K562 (cell line): ENCODE measurements around the gene DMAC2. TPM values are rescaled to one million over a fixed set of nuclear protein-coding genes. Genes with fewer than 3 reads are reported as not detected.

ENCODE experiments used
- ATAC-seq: fragments of 200-7000 bp; cut with Tn5 transposase; 3 replicates; pipeline ENCODE4 v1.9.1; 2020; ENCODE audit warnings: moderate library complexity
- BruUV-seq: library from RNA; stranded (reverse); fragments of 400-500 nt; replicated peaks from 2 replicates; lab custom pipeline; 2021; lab: Mats Ljungman, UMichigan
- CTCF ChIA-PET: fragments of 300-600 bp; formaldehyde crosslinking; extraction: SDS; loops from one replicate; lab custom pipeline; 2021; ENCODE audit warnings: low intra/inter-chr PET ratio; lab: Yijun Ruan, JAX
- POLR2A ChIA-PET: fragments of 300-600, 350-650 bp; sonication (Branson Sonifier 250); formaldehyde crosslinking; extraction: SDS; loops from one replicate; lab custom pipeline; 2021; ENCODE audit warnings: antibody characterized with exemption, inconsistent platforms; lab: Yijun Ruan, JAX
- DNase-seq, 4 experiments: peaks; one replicate each; pipeline versions ENCODE4 v3.0.0 to v3.0.0-alpha.2; 2011 to 2018; ENCODE audit warnings: low spot score in 3 of 4, mixed read lengths in 3 of 4; ENCODE audit errors: extremely low read depth in 1 of 4
- FAIRE-seq: peaks from 2 replicates; lab custom pipeline; 2011; peaks lifted over from hg19 to GRCh38; lab: Jason Lieb, UNC
- H2AFZ ChIP-seq: 2 replicates; pipeline ENCODE4 v1.6.0; 2011; ENCODE audit warnings: low read depth, low read length, control low read depth, inconsistent platforms
- H3K27ac ChIP-seq: fragments of 200-600 bp; 3 replicates; pipeline ENCODE4 v1.8.0; 2011; ENCODE audit warnings: low read depth, mild to moderate bottlenecking, control low read depth, inconsistent platforms, low read length, moderate library complexity, mixed read lengths; ENCODE audit errors: extremely low read depth
- H3K27me3 ChIP-seq, 2 experiments: fragments of 300-600 bp in 1 of 2; 2 replicates in 1 of 2; 3 replicates in 1 of 2; pipeline versions ENCODE4 v1.6.0 to v1.8.0; 2011; ENCODE audit warnings: inconsistent platforms in 2 of 2, low read length in 2 of 2, mild to moderate bottlenecking in 1 of 2, mixed read lengths in 1 of 2, moderate library complexity in 1 of 2; ENCODE audit not compliant: control insufficient read depth in 2 of 2, insufficient read depth in 2 of 2
- H3K36me3 ChIP-seq: fragments of 300-600 bp; 3 replicates; pipeline ENCODE4 v1.8.0; 2011; ENCODE audit warnings: mild to moderate bottlenecking, low read length, inconsistent platforms; ENCODE audit not compliant: control insufficient read depth, insufficient read depth
- H3K4me1 ChIP-seq, 2 experiments: fragments of 200-600 bp in 1 of 2; replicated peaks in 1 of 2; 2 replicates in 1 of 2; 3 replicates in 1 of 2; pipeline versions ENCODE4 v1.5.1 to v1.8.0; 2011; ENCODE audit warnings: inconsistent platforms in 2 of 2, low read length in 2 of 2, mild to moderate bottlenecking in 1 of 2, mixed read lengths in 1 of 2, moderate library complexity in 1 of 2; ENCODE audit not compliant: control insufficient read depth in 2 of 2, insufficient read depth in 2 of 2
- H3K4me2 ChIP-seq: 2 replicates; pipeline ENCODE4 v1.6.1; 2011; ENCODE audit warnings: low read length, control low read depth, inconsistent platforms, mixed read lengths; ENCODE audit not compliant: insufficient read depth
- H3K4me3 ChIP-seq: fragments of 200-600 bp; sonication (generic), shearing (Covaris generic); 2 replicates; pipeline ENCODE4 v1.5.1; 2016; ENCODE audit warnings: control low read depth, inconsistent platforms
- H3K79me2 ChIP-seq: fragments of 200-600 bp; 3 replicates; pipeline ENCODE4 v1.8.0; 2011; ENCODE audit warnings: low read length, inconsistent platforms; ENCODE audit not compliant: control insufficient read depth, insufficient read depth
- H3K9ac ChIP-seq, 2 experiments: 2 replicates each; pipeline versions ENCODE4 v1.6.0 to v1.6.1; 2011; ENCODE audit warnings: low read depth in 2 of 2, low read length in 2 of 2, control low read depth in 1 of 2, inconsistent platforms in 1 of 2, mild to moderate bottlenecking in 1 of 2, mixed read lengths in 1 of 2; ENCODE audit not compliant: insufficient read depth in 1 of 2
- H3K9me1 ChIP-seq: one replicate; pipeline ENCODE4 v1.6.0; 2011; ENCODE audit warnings: inconsistent platforms, mild to moderate bottlenecking, low read length, moderate library complexity; ENCODE audit not compliant: control insufficient read depth, insufficient read depth
- H3K9me3 ChIP-seq: replicated peaks from 2 replicates; pipeline ENCODE4 v1.5.1; 2011; ENCODE audit warnings: low read depth, low read length, inconsistent platforms; ENCODE audit not compliant: control insufficient read depth, insufficient read depth
- H4K20me1 ChIP-seq: replicated peaks from 2 replicates; pipeline ENCODE4 v1.6.1; 2011; ENCODE audit warnings: low read length, inconsistent platforms, mixed read lengths; ENCODE audit not compliant: control insufficient read depth, insufficient read depth
- CREB3L1 ChIP-seq: fragments of 450-650 bp; IDR thresholded peaks from 2 replicates; pipeline ENCODE4 v1.6.1; 2014; ENCODE audit warnings: low read depth, mild to moderate bottlenecking, moderate library complexity, borderline replicate concordance
- GTF2A2 ChIP-seq: IDR thresholded peaks from 2 replicates; pipeline ENCODE4 v1.6.1; 2016; ENCODE audit warnings: mild to moderate bottlenecking, missing genetic modification characterization, missing compliant biosample characterization
- KLF1 ChIP-seq: fragments of 450-650 bp; IDR thresholded peaks from 2 replicates; pipeline ENCODE4 v1.6.1; 2016; ENCODE audit warnings: missing genetic modification characterization, missing compliant biosample characterization
- MAFG ChIP-seq: fragments of 450-650 bp; conservative IDR thresholded peaks from 2 replicates; pipeline ENCODE4 v1.6.1; 2016; ENCODE audit warnings: missing genetic modification characterization, missing compliant biosample characterization
- MECOM ChIP-seq: fragments of 250-450 bp; sonication (Bioruptor Pico); IDR thresholded peaks from 2 replicates; pipeline ENCODE4 v1.8.0; 2022; ENCODE audit warnings: inconsistent platforms
- POU5F1 ChIP-seq: fragments of 150-350 bp; IDR thresholded peaks from 2 replicates; pipeline ENCODE4 v1.6.1; 2014; ENCODE audit warnings: borderline replicate concordance, low read length, low read depth, mild to moderate bottlenecking; ENCODE audit not compliant: partially characterized antibody
- SAFB ChIP-seq: fragments of 200-400 bp; formaldehyde crosslinking; IDR thresholded peaks from 2 replicates; pipeline ENCODE4 v1.6.1; 2017; ENCODE audit warnings: low read depth, low read length, borderline replicate concordance
- TCF3 ChIP-seq: sonication (generic); formaldehyde crosslinking; IDR thresholded peaks from 2 replicates; pipeline ENCODE4 v1.4.0; 2020; ENCODE audit warnings: mild to moderate bottlenecking, missing genetic modification reagents
- TSC22D4 ChIP-seq: fragments of 450-650 bp; IDR thresholded peaks from 2 replicates; pipeline ENCODE4 v1.6.1; 2016; ENCODE audit warnings: missing genetic modification characterization, missing biosample characterization, control low read depth
- ZNF133 ChIP-seq: fragments of 250-450 bp; sonication (Bioruptor Pico); IDR thresholded peaks from 2 replicates; pipeline ENCODE4 v1.4.0; 2020; ENCODE audit warnings: mild to moderate bottlenecking
- ZNF175 ChIP-seq: fragments of 200-800 bp; sonication (Bioruptor generic); IDR thresholded peaks from 2 replicates; pipeline ENCODE4 v1.6.1; 2016; ENCODE audit warnings: low read depth, mild to moderate bottlenecking, missing genetic modification characterization, missing compliant biosample characterization
- WGBS: fragments of 100-300 bp; shearing (Covaris generic); methylation state at CpG from one replicate; pipeline ENCODE4 v1.1.6; 2016; ENCODE audit warnings: low coverage, mixed read lengths; ENCODE audit not compliant: insufficient coverage; ENCODE audit errors: missing lambda C conversion rate; 5-methylcytosine and 5-hydroxymethylcytosine counted together
- in situ Hi-C: fragments of 300-500 bp; cut with MboI; formaldehyde crosslinking; loops from 4 replicates; pipeline ENCODE4 v1.15.0; 2018; ENCODE audit warnings: inconsistent platforms, mixed read lengths
- intact Hi-C: fragments of 100-400 bp; cut with micrococcal nuclease; formaldehyde crosslinking; loops from 2 replicates; pipeline ENCODE4 v1.14.2; 2022
- polyA plus RNA-seq, 8 experiments: library from polyadenylated mRNA; depleted of rRNA in 4 of 8; stranded (reverse) in 5 of 8; unstranded in 3 of 8; fragments of >200 nt; fragmentation: Nextera tagmentation in 2 of 8; fragmentation: Illumina TruSeq in 1 of 8; extraction: Ambion mirVana in 2 of 8; extraction: Trizol in 1 of 8; gene quantifications; 2 replicates each; pipeline versions ENCODE4 v1.2.1 to v1.2.3, GENCODE V29; 2011 to 2014; ENCODE audit warnings: inconsistent platforms in 1 of 8, missing spikeins in 1 of 8
- total RNA-seq, 7 experiments: library from RNA; depleted of rRNA in 6 of 7; stranded (reverse); fragments of >200 nt in 6 of 7; fragmentation: Illumina TruSeq in 2 of 7; extraction: Trizol in 2 of 7; gene quantifications; 2 replicates each; pipeline versions ENCODE4 v1.2.1 to v1.2.3, GENCODE V29; 2011 to 2021; ENCODE audit warnings: low replicate concordance in 1 of 7

The DMAC2 gene
- total and polyA plus RNA-seq, 9 of the 15 experiments (the other 6 are each of a cell fraction or from before 2014, with no cell fraction given) = 12.9 to 61.2 (median 43.1) TPM

GRCh38 chr19:41407271-41407670 is 32.4 kb downstream of the DMAC2 start (continued):
- TF ChIP-seq CREB3L1 = no peak
- no peak for TF ChIP-seq ZNF175
- no peak for TF ChIP-seq MECOM (CRISPR knock-in tag)
- no peak for TF ChIP-seq POU5F1
- TF ChIP-seq SAFB = no peak
- TF ChIP-seq MAFG = no peak

DNA sequence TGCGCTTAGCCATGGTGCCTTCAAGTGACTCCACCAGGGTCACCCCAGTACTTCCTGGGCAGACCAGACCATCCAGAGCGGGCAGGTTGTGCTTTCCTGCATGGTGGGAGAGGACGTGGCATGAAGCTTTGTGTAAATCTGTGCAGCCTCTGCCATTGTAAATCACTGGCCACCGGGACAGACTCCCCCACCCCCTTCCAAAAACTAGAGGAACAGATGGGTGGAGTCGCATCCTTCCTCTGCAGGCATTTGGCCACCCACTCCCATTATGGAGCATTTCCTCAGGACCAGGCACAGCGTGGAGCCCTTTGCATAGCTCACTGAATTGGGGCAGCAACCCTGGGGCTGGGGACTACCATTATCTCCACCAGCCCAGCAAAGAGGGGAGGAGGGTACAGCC is 33.9 kb downstream of the DMAC2 start:
- Histone ChIP-seq H3K36me3 (peaks cover 3% of the 10 kb centered on the region; the same call in 1 of the 3 replicates), H3K27ac (no peak overlapping the region), H4K20me1 (no peaks in the 10 kb centered on the region), H3K9ac (peak overlapping the region in 1 of 2 experiments; percentile 58; a peak in 1 of 4 replicates), H3K4me3 (no peak overlapping the region), H3K9me1 (no peaks in the 10 kb centered on the region), H3K9me3 (no peaks in the 10 kb centered on the region), H3K4me2 (no peak overlapping the region), H3K27me3 (no peaks in the 10 kb centered on the region), H3K4me1 (peaks cover 6 to 12% of the 10 kb centered on the region in 2 experiments; a peak in 4 of 5 replicates), H3K79me2 (no peaks in the 10 kb centered on the region)
- DNase-seq = no peak
- ATAC-seq = no peak
- in situ Hi-C loops = no loop called here
- CTCF ChIA-PET = no interaction called here
- BruUV-seq = no TSS peak
- POLR2A ChIA-PET = no interaction called here
- FAIRE-seq = no peak
- intact Hi-C loops = no loop called here
- TF ChIP-seq ZNF133 (CRISPR knock-in tag) (no peak), KLF1 (no peak), GTF2A2 (tag) (no peak), TSC22D4 (no peak), TCF3 (CRISPR knock-in tag) (no peak)
- TF ChIP-seq, all 486 proteins: peak for 0
- H2AFZ ChIP-seq = no peak overlapping the region
- 62% methylated on average over 5 of the region's 6 CpGs for WGBS
